Measurements from ENCODE around the gene RBP4.
A peak's percentile ranks its signal among the peaks of the same experiment; 100 is the strongest.

RBP4 gene

GRCh38 chr10:93596539-93596938, 4.5 kb downstream of the RBP4 start:
- DNase-seq: no peak

- no peak for DNase-seq
Observed at GRCh38 chr10:93595378-93596161, 5.5 kb downstream of the RBP4 start.

GRCh38 chr10:93594518-93594917, 6.5 kb downstream of the RBP4 start:
- no peak for DNase-seq

- DNase-seq: no peak
Observed at GRCh38 chr10:93593749-93594148, 7.3 kb downstream of the RBP4 start.

GRCh38 chr10:93593254-93593653, 7.8 kb downstream of the RBP4 start:
- DNase-seq: no peak

GRCh38 chr10:93591065-93591808, 9.8 kb downstream of the RBP4 start:
- no peak for DNase-seq

- no peak for DNase-seq
Observed at GRCh38 chr10:93590638-93591037, 10.4 kb downstream of the RBP4 start.

- DNase-seq: peak in 5 of 58 donors; percentile 25 to 51 (median 29)
Observed at GRCh38 chr10:93589648-93590562, 11.1 kb downstream of the RBP4 start.

GRCh38 chr10:93584445-93584844, 16.6 kb downstream of the RBP4 start:
- DNase-seq: no peak

- DNase-seq: peak in 29 of 58 donors; percentile 6 to 73 (median 46)
Observed at GRCh38 chr10:93580828-93581227, 20.2 kb downstream of the RBP4 start.

- DNase-seq: no peak
Observed at GRCh38 chr10:93579985-93580711, 20.9 kb downstream of the RBP4 start.

GRCh38 chr10:93579089-93579488, 21.9 kb downstream of the RBP4 start:
- no peak for DNase-seq

GRCh38 chr10:93577565-93577964, 23.5 kb downstream of the RBP4 start:
- no peak for DNase-seq

GRCh38 chr10:93576888-93577287, 24.1 kb downstream of the RBP4 start:
- DNase-seq: no peak

GRCh38 chr10:93573924-93574323, 27.1 kb downstream of the RBP4 start:
- DNase-seq: no peak

GRCh38 chr10:93573051-93573909, 27.8 kb downstream of the RBP4 start:
- DNase-seq: peak in 25 of 58 donors; percentile 6 to 37 (median 13)

GRCh38 chr10:93572606-93573005, 28.4 kb downstream of the RBP4 start:
- no peak for DNase-seq

GRCh38 chr10:93570383-93570782, 30.7 kb downstream of the RBP4 start:
- DNase-seq: no peak

GRCh38 chr10:93568105-93568390, 33.0 kb downstream of the RBP4 start:
- DNase-seq: peak in 5 of 58 donors; percentile 4 to 27 (median 14)

All from anterior cingulate cortex (tissue), 58 donors.